Measurements from ENCODE around the gene RAB11FIP3.

Gene RAB11FIP3

GRCh38 chr16:379183-379960, 46.1 kb upstream of the RAB11FIP3 start:
- TF ChIP-seq CTCF (conservative IDR thresholded peaks at IDR 0.05) = no peak
- peak overlapping the region; percentile 89 for H3K27ac ChIP-seq

- H3K27ac ChIP-seq = peak overlapping the region; percentile 89
- TF ChIP-seq CTCF (conservative IDR thresholded peaks at IDR 0.05) = no peak
Measured at GRCh38 chr16:379961-380761, 45.3 kb upstream of the RAB11FIP3 start.

GRCh38 chr16:380762-381011, 44.8 kb upstream of the RAB11FIP3 start:
- TF ChIP-seq CTCF (conservative IDR thresholded peaks at IDR 0.05) = no peak
- peak overlapping the region; percentile 89 for H3K27ac ChIP-seq

- H3K27ac ChIP-seq = peak overlapping the region; percentile 89
- no peak for TF ChIP-seq CTCF (conservative IDR thresholded peaks at IDR 0.05)
Measured at GRCh38 chr16:381012-381788, 44.2 kb upstream of the RAB11FIP3 start.

- no peak for TF ChIP-seq CTCF (conservative IDR thresholded peaks at IDR 0.05)
- peak within 1 kb of the TSS; percentile 89 for H3K27ac ChIP-seq
Measured at GRCh38 chr16:381789-382717, 43.4 kb upstream of the RAB11FIP3 start, which contains the start of gene PGAP6. TSS of gene PGAP6 (minus strand) at chr16:381978. CDS start at chr16:381821, 157 bp downstream.

GRCh38 chr16:383326-384051, 42.0 kb upstream of the RAB11FIP3 start:
- H3K27ac ChIP-seq = peak overlapping the region; percentile 89
- TF ChIP-seq CTCF (conservative IDR thresholded peaks at IDR 0.05) = no peak

All from VCaP (cell line).